ENCODE results near the gene HSPA12B.

Gene HSPA12B

DNA sequence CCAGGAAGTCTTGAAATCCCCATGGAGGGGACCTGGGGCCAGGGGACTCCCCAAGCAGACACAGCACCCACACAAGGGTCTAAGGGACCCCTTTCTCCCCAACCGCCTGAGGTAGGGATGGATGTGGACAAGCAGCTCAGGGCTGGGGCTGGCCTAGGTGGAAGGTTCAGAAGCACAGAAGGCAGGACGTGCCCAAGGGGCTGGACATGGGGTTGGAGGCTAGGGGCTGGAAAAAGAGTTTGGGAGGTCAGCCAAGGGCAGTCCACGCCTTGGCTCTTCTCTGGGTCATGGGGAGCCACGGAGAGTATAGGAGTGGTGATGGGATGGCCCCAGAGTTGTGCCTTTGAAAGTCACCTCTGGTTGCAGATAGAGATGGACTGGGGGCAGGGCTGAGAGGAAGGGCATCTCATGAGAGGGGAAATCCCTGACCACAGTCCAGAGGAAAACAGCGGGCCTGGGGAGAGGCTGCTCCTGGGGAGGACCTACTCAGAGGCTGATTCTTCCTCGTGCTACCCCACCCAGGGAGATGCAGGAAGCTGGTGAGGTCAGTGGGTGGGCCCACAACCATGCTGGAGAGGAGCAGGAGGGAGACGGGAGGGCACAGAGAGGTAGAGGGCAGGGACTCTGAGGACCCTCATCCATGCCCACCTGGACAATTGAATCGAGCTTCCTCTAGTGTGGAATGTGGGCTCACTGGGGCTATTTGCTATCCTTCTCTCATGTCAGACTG is 2.5 kb upstream of the HSPA12B start:
- DNase-seq (ENCODE audit: low read depth) = no peak

DNA sequence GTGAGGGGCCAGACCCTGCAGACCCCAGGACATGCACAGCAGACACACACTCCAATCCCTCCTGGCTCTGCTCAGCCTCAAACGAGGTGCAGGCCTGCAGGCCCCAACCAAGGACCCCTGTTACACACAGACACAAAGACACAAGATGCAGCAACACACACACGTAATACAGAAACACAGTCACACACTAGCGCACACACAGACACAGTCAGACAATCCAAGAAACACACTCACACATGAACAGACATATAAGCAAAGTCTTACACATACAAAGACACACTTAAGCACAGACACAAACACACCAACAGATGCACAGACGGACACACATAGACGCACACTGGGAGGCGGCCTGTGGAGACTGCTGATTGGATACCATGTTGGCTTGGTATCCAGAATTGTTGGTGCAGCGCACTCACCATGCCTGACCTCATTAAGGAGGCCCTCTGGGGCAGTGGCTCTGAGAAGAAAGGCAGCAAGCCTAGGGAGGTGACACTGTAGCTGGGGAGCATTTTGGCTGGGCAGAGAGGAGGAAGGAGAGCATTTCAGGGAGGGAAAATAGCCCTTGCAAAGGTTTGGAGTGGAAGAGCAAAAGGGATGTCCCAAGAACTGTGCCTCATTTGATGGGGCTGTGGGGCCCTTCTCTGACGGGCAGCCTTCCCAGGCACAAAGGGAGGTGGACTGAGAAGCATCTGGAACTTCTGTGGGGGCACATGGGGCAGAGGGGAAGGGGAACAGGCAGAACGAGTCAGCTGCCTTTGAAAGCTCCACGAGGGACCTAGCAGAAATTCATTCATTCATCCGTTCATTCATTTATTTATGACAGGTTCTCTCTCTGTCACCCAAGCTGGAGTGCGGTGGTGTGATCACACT is 1.4 kb upstream of the HSPA12B start:
- DNase-seq (ENCODE audit: low read depth) = no peak

DNA sequence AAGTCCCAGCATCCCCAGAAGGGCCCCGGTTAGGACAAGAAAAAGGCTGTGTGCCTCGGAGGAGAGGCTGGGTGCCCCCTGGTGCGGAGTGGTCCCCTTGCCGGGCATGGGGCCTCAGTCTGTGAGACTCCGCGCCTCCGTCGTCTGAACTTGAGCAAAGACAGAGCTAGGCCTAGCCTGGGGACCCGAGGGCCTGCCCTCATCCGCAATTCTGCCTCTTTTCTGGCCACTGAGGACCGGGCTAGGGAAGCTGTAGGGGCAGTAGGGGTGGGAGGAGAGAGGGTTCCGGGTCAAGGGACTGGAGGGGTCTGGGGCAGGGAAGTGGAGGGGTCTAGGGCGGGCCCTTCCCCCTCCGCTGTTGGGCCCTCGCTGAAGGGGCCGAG is 550 bp upstream of the HSPA12B start:
- DNase-seq (ENCODE audit: low read depth) = no peak

DNA sequence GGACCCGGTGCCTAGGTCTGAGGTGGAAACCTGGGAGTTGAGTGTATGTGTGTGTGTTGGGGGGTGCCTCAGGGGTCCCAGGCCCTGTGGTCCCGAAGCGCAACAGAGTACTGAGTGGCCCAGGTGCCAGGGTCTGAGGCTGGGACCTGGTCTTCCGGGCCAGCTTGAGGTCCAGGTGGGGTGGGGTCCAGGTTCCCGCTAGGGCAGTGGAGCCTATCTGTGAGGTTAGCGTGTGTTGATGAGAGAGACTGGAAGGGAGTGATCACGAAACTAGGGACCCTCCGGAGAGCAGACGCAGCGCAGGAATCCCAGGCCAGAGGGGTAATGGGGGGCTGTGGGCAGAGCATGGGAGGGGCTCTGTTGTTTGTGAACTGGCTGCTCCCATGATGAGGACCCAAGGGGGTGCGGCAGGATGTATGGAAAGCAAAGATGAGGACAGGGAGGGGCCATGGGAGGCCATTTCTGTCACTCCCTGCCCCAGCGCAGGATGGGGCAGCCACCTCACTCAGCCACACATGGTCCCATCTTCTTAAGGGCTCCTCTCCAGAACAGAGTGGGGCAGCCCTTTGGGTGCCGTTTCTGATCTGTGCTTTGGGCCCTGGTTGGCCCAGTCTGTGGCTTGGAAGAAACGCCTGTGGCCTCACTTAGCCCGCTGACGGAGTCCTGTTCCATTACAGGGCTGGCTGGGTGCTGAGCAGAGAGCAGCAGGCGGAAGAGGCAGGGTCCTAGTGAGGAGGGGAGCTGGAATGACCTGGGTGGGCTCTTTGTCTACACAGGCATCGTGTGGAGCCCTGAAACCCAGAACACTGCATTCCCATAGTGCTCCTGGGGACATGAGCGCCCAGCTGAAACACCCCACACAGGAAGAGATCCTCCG is 872 bp downstream of the HSPA12B start:
- DNase-seq (ENCODE audit: low read depth) = no peak

DNA sequence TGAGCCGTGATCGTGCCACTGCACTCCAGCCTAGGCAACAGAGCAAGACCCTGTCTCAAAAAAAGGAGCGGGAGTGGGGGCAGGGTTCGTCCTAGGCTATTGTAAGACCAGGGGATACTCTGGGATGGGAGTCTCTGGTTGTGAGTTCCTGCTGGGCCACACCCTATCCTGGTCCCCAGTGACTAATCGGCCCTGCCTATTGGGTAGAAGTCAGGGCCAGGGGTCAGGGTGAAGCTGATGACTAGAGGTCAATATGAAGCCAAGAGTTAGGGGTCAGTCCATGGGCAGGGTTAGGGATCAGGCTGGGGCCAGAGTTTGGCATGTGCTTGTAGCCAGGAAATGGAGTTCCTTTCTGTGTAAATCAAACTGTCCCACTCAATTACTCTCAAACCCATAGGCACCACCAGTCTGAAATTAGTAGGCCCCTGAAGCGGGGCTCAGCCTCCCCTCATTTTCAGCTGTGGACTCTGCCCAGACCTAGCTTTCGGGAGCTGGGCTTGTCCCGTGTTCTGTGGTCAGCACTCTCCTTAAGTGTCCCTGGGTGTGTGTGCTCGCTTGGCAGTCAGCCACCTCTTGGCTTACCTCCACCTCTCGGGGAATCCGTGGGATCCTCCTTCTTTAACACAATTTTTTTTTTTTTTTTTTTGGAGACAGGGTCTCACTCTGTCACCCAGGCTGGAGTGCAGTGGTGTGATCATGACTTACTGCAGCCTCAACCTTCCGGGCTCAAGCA is 1.8 kb downstream of the HSPA12B start:
- no peak for DNase-seq (ENCODE audit: low read depth)

DNA sequence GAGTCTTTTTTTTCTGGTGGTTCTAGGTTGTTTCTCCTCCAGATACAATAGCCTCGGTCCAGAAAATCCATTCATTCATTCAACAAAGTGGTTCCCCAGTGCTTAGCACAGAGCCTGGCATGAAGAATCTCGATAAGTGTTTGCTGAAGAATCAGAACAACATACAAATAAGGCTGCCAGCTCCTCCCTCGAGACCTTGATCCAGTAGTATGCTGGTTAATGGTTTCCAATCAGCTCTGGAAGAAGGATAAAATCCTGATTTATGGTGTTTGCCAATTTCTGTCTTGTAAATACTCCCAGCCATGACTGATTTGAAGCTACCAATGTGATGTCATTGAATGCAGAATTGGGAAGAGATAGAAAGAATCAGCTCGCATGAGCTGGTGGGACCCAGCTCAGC is 3.3 kb downstream of the HSPA12B start:
- no peak for DNase-seq (ENCODE audit: low read depth)

DNA sequence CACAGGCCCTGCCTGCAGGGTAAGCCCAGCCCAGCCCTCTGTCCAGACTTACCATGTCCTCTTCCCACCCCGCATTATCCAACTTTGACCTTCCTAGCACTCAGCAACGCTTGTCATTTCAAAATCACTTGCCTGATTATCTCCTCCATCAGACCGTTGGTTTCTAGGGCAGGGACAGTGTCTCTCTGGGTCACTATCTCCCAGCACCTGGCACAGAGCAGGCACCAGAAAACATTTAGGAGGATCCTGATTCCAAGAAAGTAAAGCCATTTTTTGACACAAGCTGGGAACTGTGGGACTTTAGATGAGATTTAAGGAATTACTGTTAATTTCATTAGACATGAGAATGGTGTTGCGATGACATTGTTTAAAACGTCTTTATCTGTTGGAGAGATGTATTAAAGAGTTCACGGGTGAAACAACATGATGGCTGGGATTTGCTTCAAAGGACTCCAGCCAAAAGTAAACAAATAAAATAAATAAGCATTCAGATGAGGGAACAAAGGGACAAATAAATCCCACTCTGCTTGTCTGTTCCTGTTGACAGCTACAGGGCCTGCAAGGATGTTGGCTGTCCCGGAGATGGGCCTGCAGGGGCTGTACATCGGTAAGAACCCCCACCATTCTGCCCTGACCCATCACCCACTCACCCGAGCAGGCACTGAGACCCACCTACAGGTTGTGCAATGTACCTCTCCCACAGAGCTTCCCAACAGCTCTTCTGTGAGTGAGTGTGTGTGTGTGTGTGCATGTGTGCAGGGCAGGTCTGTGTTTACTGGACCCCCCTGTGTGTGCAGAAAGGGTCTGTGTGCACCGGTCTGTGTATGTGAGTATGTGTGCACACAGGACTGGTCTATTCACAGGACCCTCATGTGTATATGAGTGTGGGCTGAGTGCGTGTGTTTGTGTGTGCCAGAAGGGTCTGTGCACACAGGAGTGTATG is 5.9 kb downstream of the HSPA12B start:
- no peak for DNase-seq (ENCODE audit: low read depth)

DNA sequence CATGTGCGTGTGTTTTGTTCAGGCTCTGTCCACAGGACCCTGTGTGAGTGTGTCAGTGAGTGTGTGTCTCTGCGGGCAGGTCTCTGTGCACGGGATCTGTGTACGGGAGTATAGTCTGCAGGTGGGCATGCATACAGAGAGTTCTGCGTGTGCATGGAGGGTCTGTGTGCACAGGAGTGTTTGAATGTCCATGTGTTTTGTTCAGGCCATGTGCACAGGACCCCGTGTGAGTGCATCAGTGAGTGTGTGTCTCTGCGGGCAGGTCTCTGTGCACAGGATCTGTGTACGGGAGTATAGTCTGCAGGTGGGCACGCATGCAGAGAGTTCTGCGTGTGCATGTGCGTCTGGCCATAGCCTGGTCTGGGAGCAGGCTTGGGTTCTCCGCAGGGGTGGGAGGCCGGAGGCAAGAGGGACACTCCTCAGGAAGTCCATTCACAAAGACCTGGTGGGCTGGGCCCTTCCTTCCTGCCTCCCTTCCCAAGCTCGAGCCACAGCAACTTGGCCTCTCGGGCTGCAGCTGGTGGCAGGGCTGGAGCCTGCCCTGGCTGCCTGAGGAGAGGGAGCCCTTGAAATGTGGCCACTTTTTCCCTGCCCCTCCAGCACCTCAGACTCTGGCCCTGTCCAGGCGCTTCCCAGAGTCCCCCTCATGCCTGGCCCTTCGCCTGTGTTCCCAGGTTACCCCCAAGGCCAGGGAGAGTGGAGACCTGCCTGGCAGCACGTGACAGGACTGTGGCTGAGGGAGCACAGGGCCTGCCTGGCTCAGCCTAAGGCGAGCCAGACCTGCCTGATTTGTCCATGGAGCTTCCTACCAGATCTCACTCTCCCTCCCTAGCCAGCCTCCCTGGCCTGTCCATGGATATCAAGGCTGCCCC is 6.8 kb downstream of the HSPA12B start:
- no peak for DNase-seq (ENCODE audit: low read depth)

DNA sequence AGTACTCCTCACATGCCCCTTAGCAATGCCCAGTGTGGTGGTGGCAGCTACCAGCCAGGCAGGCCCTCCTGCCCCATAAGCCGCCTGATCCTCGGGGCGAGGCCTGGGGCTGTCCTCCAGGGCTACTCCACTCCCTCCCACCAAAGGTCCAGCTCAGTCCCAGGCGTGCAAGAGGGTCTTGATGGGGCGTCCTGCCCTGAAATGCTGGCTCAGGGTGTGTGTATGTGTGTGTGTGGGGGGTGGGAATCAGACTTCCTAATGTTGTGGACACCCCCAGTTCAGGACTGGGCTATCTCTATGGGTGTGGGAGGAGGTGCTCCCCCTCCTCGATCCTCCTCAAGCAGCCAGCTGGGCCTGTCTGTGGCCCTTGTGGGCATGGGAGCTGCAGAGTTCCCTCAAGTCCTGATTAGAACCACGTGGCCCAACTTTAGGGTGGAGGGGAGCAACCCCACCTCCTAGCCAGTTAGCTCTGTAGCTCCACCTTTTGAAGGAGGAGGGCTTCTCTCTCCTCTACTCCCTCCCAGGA is 7.5 kb downstream of the HSPA12B start:
- DNase-seq (ENCODE audit: low read depth) = no peak

DNA sequence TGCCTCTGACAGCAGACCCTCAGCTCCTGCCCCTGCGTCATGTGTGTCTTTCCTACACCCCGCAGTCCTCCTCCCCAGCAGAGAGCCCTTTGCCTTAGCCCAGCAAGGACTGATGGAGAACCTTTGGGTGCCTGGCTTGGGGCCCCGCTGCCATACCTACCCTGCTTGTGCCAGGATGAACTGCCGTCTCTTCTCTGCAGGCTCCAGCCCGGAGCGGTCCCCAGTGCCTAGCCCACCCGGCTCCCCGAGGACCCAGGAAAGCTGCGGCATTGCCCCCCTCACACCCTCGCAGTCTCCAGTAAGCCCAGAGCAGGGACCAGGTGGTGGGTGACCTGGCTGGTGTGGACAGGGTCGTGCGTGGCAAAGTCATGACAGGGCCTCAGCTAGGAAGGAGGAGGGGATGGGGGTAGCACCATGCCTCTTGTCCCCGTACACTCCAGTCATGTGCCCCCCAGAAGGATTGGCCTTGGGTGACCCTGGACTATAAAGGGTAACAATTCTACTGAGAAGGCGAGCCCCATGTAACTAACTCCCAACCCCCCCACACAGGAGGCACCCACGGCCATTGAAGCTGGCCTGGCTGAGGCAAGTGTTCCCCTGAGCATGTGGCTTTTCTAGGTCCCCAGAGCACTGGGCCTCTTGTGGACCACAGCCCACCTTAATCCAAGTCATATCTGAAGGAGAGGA is 8.3 kb downstream of the HSPA12B start:
- DNase-seq (ENCODE audit: low read depth) = no peak

DNA sequence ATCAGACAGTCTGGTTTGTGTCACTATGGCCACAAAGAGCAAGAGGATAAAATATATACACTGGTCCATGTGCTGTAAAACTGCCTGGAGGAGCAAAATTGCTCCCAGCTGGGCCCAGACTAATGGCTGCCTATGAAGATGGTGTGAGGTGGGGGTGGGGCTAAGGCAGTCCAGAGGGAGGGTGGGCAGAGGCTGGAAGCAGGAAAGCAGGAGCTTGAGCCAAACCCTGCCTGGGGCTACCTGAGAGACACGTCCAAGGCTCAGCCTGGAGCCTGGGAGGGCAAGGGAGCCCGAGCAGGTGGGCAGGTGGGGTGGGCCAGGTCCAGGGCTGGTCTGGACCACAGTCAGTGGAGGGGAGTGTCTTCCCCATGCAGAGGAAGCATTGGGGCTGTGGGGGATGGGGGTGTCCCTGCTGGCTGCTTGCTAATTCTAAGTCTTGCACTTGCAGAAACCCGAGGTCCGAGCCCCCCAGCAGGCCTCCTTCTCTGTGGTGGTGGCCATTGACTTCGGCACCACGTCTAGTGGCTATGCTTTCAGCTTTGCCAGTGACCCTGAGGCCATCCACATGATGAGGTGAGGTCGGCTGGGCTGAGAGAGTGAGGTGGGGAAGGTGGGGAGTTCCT is 9.5 kb downstream of the HSPA12B start:
- DNase-seq (ENCODE audit: low read depth) = no peak

DNA sequence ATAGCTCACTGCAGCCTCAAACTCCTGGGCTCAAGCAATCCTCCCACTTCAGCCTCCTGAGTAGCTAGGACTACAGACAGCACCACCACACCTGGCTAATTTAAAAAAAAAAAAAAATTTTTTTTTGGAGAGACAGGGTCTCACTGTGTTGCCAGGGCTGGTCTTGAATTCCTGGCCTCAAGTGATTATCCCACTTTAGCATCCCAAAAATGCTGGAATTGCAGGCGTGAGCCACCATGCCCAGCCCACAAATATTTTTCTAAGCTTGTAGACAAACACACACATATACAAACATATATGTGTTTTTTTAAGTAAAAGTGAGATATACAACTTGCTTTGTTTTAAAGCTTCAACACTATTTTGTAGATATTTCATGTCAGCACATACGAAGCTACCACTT is 10.8 kb downstream of the HSPA12B start:
- no peak for DNase-seq (ENCODE audit: low read depth)

DNA sequence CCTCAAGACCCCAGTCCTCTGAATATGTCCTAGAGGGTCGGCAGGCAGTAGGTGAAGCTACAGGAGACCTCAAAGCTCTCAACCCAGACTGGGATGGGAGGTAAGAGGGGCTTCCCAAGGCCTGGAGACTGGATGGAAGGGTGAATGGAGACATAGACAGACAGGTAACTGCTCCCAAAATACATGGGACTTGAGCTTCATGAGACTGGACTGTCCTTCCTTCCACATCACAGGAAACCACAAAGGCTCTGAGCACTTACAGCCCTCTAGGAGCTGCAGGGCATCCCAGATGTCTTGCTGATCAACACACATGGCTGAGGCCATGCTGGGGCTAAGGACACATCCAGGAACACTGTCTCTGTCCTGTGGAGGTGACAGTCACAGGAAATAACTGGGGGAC is 11.6 kb downstream of the HSPA12B start:
- no peak for DNase-seq (ENCODE audit: low read depth)

DNA sequence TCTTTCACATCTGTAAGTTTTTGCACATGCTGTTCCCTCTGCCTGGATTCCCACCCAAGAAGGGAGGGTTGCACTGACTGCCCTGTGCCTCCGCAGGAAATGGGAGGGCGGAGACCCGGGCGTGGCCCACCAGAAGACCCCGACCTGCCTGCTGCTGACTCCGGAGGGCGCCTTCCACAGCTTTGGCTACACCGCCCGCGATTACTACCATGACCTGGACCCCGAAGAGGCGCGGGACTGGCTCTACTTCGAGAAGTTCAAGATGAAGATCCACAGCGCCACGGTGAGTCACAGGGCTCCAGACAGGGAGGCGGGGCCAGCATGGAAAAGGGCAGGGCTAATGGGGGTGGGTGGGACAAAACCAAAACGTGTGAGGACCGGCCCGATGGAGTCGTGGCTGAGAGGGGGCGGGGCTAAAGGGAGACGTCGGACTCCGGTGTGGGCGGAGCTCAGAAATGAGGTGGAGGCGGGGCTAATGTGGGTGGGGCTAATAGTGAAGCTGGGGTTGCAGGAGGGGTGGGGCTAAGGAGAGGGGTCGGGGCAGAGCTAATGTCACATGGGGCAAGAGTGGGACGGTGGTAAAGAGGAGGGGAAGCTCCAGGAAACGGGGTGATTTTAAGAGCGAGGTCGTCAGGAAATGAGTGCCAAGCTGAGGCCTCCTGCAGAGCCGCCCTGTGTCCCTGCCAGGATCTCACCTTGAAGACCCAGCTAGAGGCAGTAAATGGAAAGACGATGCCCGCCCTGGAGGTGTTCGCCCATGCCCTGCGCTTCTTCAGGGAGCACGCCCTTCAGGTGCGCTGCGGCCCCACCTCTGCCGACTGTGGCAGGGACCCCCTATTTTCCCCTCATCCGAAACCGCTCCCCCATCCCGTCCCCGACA is 12.6 kb downstream of the HSPA12B start:
- no peak for DNase-seq (ENCODE audit: low read depth)

DNA sequence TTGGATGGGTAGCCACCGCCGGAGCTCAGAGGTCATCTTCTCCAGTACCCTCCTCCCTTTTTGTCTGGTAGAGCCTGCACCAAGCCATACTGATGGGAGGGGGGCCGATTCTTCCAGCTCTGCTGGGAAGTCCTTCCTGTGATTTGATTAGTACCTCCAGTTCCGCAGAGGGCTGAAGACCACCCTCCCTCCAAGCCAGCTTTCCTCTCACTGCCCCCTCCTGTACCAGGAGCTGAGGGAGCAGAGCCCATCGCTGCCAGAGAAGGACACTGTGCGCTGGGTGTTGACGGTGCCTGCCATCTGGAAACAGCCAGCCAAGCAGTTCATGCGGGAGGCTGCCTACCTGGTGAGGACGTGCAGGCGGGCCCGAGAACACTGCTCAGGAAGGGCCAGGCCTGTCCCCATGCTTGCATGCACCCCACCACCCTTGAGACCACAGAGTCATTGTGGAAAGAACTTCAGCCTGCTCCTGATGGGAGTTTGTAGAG is 13.2 kb downstream of the HSPA12B start:
- DNase-seq (ENCODE audit: low read depth) = no peak

DNA sequence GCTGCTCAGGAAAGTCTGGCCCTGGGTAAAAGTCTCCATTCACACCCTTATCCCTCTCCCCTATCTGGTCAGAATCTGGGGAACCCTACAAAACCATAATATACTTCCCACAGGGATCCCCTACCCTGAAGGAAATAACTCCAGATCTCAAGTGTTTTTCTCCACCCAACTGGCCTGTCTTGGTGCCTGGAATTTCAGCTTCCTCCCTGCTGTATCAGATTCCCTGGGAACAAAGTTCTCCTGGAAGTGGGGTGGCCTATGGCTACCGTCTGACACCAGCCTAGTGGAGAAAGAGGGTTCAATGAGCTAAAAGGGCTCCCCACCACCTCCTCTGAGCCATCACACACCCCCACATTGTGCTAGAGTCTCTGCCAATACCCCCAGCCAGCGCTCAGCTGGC is 15.0 kb downstream of the HSPA12B start:
- no peak for DNase-seq (ENCODE audit: low read depth)

DNA sequence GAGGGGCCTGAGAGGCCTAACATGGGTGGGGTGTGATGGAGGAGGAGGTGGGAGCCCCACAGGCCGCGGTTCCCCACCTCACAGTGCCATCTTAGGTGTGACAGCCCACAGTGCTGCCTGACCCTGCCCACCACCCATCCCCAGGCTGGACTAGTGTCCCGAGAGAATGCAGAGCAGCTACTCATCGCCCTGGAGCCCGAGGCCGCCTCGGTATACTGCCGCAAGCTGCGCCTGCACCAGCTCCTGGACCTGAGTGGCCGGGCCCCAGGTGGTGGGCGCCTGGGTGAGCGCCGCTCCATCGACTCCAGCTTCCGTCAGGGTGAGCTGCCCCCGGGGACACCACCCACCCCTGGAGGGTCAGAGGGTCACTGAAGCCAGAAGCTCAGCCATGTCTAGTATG is 15.6 kb downstream of the HSPA12B start:
- DNase-seq (ENCODE audit: low read depth) = no peak
